SK-N-SH (cell line): Measurements from ENCODE around the gene CEP89. TPM values are rescaled to one million over a fixed set of nuclear protein-coding genes. Genes with fewer than 3 reads are reported as not detected.

ENCODE experiments used
- CTCF ChIA-PET: fragments of 300-600, 350-600 bp; formaldehyde crosslinking; extraction: SDS; loops from one replicate; lab custom pipeline; 2021; lab: Yijun Ruan, JAX
- POLR2A ChIA-PET: fragments of 350-600 bp; sonication (Branson Sonifier 250); formaldehyde crosslinking; extraction: SDS; loops from one replicate; lab custom pipeline; 2020; ENCODE audit warnings: antibody characterized with exemption, inconsistent platforms; lab: Yijun Ruan, JAX
- DNase-seq: peaks from one replicate; pipeline ENCODE4 v3.0.0; 2012
- H2AFZ ChIP-seq: fragments of 200-600 bp; sonication (generic); 2 replicates; pipeline ENCODE4 v1.8.1; 2016; ENCODE audit warnings: antibody characterized with exemption, mild to moderate bottlenecking, low read depth
- H3F3A ChIP-seq: fragments of 200-600 bp; sonication (generic); replicated peaks from 2 replicates; pipeline ENCODE3; 2016; ENCODE audit warnings: antibody characterized with exemption, mild to moderate bottlenecking; ENCODE audit not compliant: insufficient read depth
- H3K27ac ChIP-seq, 2 experiments: fragments of 200-500 bp in 1 of 2; fragments of 200-600 bp in 1 of 2; sonication (Bioruptor generic) in 1 of 2; sonication (generic), shearing (Covaris generic) in 1 of 2; 2 replicates each; pipeline versions ENCODE4 v1.5.1 to v1.6.1; 2014 to 2016; ENCODE audit warnings: low read depth in 2 of 2, inconsistent platforms in 1 of 2, low read length in 1 of 2, mild to moderate bottlenecking in 1 of 2, mixed read lengths in 1 of 2
- H3K27me3 ChIP-seq: fragments of 200-600 bp; sonication (generic), shearing (Covaris generic); 2 replicates; pipeline ENCODE4 v1.6.1; 2016; ENCODE audit warnings: mixed run types; ENCODE audit not compliant: insufficient read depth
- H3K36me3 ChIP-seq, 2 experiments: fragments of 200-500 bp in 1 of 2; fragments of 200-600 bp in 1 of 2; sonication (Bioruptor generic) in 1 of 2; sonication (generic) in 1 of 2; replicated peaks in 1 of 2; 2 replicates each; pipeline versions ENCODE3 to v1.5.1; 2014 to 2016; ENCODE audit warnings: low read length in 1 of 2, mild to moderate bottlenecking in 1 of 2; ENCODE audit not compliant: insufficient read depth in 2 of 2, control insufficient read depth in 1 of 2
- H3K4me1 ChIP-seq, 2 experiments: fragments of 200-500 bp in 1 of 2; fragments of 200-600 bp in 1 of 2; sonication (Bioruptor generic) in 1 of 2; sonication (generic), shearing (Covaris generic) in 1 of 2; 2 replicates each; pipeline versions ENCODE4 v1.5.1 to v1.6.1; 2014 to 2016; ENCODE audit warnings: low read depth in 1 of 2, low read length in 1 of 2, mixed run types in 1 of 2; ENCODE audit not compliant: insufficient read depth in 2 of 2, control insufficient read depth in 1 of 2
- H3K4me2 ChIP-seq: fragments of 200-600 bp; sonication (generic), shearing (Covaris generic); 2 replicates; pipeline ENCODE4 v1.6.1; 2017; ENCODE audit warnings: mixed run types
- H3K4me3 ChIP-seq, 2 experiments: fragments of 200-500 bp in 1 of 2; fragments of 200-600 bp in 1 of 2; sonication (Bioruptor generic) in 1 of 2; sonication (generic), shearing (Covaris generic) in 1 of 2; 2 replicates each; pipeline versions ENCODE4 v1.5.1 to v1.8.1; 2014 to 2016; ENCODE audit warnings: low read depth in 2 of 2, inconsistent platforms in 1 of 2, low read length in 1 of 2, mild to moderate bottlenecking in 1 of 2, mixed read lengths in 1 of 2, moderate library complexity in 1 of 2
- H3K79me2 ChIP-seq: fragments of 200-600 bp; sonication (generic); 2 replicates; pipeline ENCODE4 v1.8.1; 2017; ENCODE audit warnings: mild to moderate bottlenecking; ENCODE audit not compliant: insufficient read depth
- H3K9ac ChIP-seq: fragments of 200-600 bp; sonication (generic); 2 replicates; pipeline ENCODE4 v1.6.1; 2017; ENCODE audit warnings: mixed run types
- H3K9me2 ChIP-seq: fragments of 200-600 bp; sonication (generic); 2 replicates; pipeline ENCODE4 v1.6.1; 2017; ENCODE audit warnings: mixed run types
- H3K9me3 ChIP-seq: fragments of 200-600 bp; sonication (generic); 2 replicates; pipeline ENCODE4 v1.6.1; 2017; ENCODE audit warnings: mixed run types, mild to moderate bottlenecking, moderate library complexity
- H4K20me1 ChIP-seq: fragments of 200-600 bp; sonication (generic); 2 replicates; pipeline ENCODE4 v1.6.1; 2017; ENCODE audit warnings: mild to moderate bottlenecking, mixed run types; ENCODE audit not compliant: insufficient read depth
- GABPA ChIP-seq: IDR thresholded peaks from 2 replicates; pipeline ENCODE4 v1.4.0; 2012; ENCODE audit warnings: low read depth, mild to moderate bottlenecking
- MXI1 ChIP-seq: IDR thresholded peaks from 2 replicates; pipeline ENCODE4 v1.6.1; 2012; ENCODE audit warnings: mild to moderate bottlenecking, low read depth, low read length, improper control_type of control experiment
- POLR2AphosphoS5 ChIP-seq: IDR thresholded peaks from 2 replicates; pipeline ENCODE4 v1.6.1; 2012; ENCODE audit warnings: low read depth, low read length
- RAD21 ChIP-seq: IDR thresholded peaks from 2 replicates; pipeline ENCODE4 v1.6.1; 2012; ENCODE audit warnings: mild to moderate bottlenecking, low read length
- RCOR1 ChIP-seq: fragments of 150-350 bp; IDR thresholded peaks from 2 replicates; pipeline ENCODE4 v1.6.1; 2017; ENCODE audit warnings: antibody characterized with exemption, low read length
- SMC3 ChIP-seq: IDR thresholded peaks from 2 replicates; pipeline ENCODE4 v1.6.1; 2012; ENCODE audit warnings: low read depth, low read length, improper control_type of control experiment
- TEAD4 ChIP-seq: IDR thresholded peaks from 2 replicates; pipeline ENCODE4 v1.4.0; 2012; ENCODE audit warnings: mild to moderate bottlenecking, borderline replicate concordance; ENCODE audit not compliant: insufficient read depth
- YY1 ChIP-seq: IDR thresholded peaks from 2 replicates; pipeline ENCODE4 v1.4.0; 2012; ENCODE audit warnings: low read depth, mild to moderate bottlenecking
- WGBS: methylation state at CpG from one replicate; pipeline ENCODE4 v1.1.6; 2017; ENCODE audit warnings: low lambda C conversion rate; 5-methylcytosine and 5-hydroxymethylcytosine counted together
- polyA plus RNA-seq, 3 experiments: library from polyadenylated mRNA; depleted of rRNA; stranded (reverse); fragments of >200 nt; gene quantifications; 2 replicates each; pipeline ENCODE4 v1.2.3, GENCODE V29; 2012
- TF ChIP-seq, protein P1 (sequence below): fragments of 200-600 bp; sonication (generic); IDR thresholded peaks from 2 replicates; pipeline ENCODE4 v1.6.1; 2017; ENCODE audit warnings: antibody characterized with exemption, mild to moderate bottlenecking, moderate library complexity
- TF ChIP-seq, protein P2 (sequence below): IDR thresholded peaks from 2 replicates; pipeline ENCODE4 v1.4.0; 2012; ENCODE audit warnings: low read depth
- TF ChIP-seq, protein P3 (sequence below): fragments of 150-350 bp; IDR thresholded peaks from 2 replicates; pipeline ENCODE4 v1.6.1; 2017; ENCODE audit warnings: antibody characterized with exemption, low read length, low read depth, borderline replicate concordance

Gene CEP89
- polyA plus RNA-seq, 1 of the 3 experiments (the other 2 are of a cell fraction), result 16.4 TPM

DNA sequence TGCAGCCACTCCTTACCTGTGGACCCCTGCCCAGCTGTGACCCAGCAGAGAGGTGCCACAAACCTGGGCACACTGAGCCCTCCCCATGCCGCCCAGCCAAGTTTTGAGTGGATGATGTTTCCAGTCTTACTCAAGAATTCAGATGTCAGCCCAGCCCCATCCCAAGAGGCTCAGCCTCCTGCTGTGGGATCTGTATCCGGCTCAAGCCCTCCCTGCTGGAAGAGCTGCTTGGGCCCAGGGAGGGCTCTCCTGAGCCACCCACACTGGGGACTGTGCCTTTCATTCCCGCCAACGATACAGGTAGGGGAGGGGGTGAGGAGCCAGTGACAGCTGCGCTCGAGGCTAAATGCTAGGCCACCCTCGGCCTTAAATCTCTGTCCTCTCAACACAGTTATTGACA, 96.3 kb downstream of the CEP89 start:
- Histone ChIP-seq H3K79me2 (no peaks in the 10 kb centered on the region), H3K4me3 (no peak overlapping the region), H3K9me2 (no peaks in the 10 kb centered on the region), H3F3A (no peaks in the 10 kb centered on the region), H3K9me3 (no peaks in the 10 kb centered on the region), H3K27me3 (no peaks in the 10 kb centered on the region), H3K36me3 (no peaks in the 10 kb centered on the region), H2AFZ (no peak overlapping the region), H3K4me1 (no peaks in the 10 kb centered on the region; a peak in 1 of 4 replicates), H3K27ac (no peak overlapping the region), H4K20me1 (no peaks in the 10 kb centered on the region), H3K4me2 (no peak overlapping the region), H3K9ac (no peak overlapping the region)
- TF ChIP-seq SMC3 (no peak), GABPA (no peak), MXI1 (no peak), YY1 (no peak), TEAD4 (no peak), POLR2AphosphoS5 (no peak)
- no peak for DNase-seq
- 85% methylated on average over 6 of the region's 7 CpGs for WGBS
- CTCF ChIA-PET, result no interaction called here
- POLR2A ChIA-PET, result no interaction called here

DNA sequence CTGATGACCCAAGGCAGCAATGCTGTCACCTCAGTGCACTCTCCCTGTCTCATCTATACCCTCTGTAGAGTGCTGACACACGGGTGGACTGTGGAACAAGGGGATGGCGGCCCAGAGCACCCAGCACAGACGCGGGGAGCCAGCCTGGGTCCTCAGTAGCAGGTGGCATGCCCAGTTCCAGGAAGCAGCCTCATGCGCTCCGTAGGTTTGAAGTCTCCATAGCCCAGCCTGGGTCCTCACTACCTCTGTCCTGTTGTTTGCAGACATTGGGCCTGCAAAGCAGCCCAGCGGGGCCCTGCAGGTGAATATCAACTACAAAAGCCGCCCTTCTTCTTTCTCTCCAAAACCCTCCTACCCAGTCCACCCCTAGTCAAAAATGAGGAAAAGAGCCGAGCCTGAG, 97.2 kb downstream of the CEP89 start:
- H3K36me3 ChIP-seq, result no peaks in the 10 kb centered on the region

More for the DNA sequence above, 97.2 kb downstream of the CEP89 start:
- WGBS, result 64% methylated on average over 5 of the region's 9 CpGs
- Histone ChIP-seq H3F3A (no peaks in the 10 kb centered on the region), H3K9ac (no peak overlapping the region), H2AFZ (no peak overlapping the region), H3K79me2 (no peaks in the 10 kb centered on the region), H3K4me3 (no peak overlapping the region), H3K4me2 (no peak overlapping the region), H3K9me2 (no peaks in the 10 kb centered on the region), H3K9me3 (no peaks in the 10 kb centered on the region), H3K4me1 (peaks cover 0 to 5% of the 10 kb centered on the region in 2 experiments; a peak in 1 of 4 replicates), H3K27me3 (no peaks in the 10 kb centered on the region)
- no peak for DNase-seq
- CTCF ChIA-PET, result no interaction called here
- TF ChIP-seq, protein P1, sequence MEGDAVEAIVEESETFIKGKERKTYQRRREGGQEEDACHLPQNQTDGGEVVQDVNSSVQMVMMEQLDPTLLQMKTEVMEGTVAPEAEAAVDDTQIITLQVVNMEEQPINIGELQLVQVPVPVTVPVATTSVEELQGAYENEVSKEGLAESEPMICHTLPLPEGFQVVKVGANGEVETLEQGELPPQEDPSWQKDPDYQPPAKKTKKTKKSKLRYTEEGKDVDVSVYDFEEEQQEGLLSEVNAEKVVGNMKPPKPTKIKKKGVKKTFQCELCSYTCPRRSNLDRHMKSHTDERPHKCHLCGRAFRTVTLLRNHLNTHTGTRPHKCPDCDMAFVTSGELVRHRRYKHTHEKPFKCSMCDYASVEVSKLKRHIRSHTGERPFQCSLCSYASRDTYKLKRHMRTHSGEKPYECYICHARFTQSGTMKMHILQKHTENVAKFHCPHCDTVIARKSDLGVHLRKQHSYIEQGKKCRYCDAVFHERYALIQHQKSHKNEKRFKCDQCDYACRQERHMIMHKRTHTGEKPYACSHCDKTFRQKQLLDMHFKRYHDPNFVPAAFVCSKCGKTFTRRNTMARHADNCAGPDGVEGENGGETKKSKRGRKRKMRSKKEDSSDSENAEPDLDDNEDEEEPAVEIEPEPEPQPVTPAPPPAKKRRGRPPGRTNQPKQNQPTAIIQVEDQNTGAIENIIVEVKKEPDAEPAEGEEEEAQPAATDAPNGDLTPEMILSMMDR, result no peak
- TF ChIP-seq RCOR1, result no peak
- TF ChIP-seq, protein P2, sequence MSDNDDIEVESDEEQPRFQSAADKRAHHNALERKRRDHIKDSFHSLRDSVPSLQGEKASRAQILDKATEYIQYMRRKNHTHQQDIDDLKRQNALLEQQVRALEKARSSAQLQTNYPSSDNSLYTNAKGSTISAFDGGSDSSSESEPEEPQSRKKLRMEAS, result no peak
- TF ChIP-seq RAD21, result no peak
- TF ChIP-seq POLR2AphosphoS5, result no peak
- TF ChIP-seq, protein P3, sequence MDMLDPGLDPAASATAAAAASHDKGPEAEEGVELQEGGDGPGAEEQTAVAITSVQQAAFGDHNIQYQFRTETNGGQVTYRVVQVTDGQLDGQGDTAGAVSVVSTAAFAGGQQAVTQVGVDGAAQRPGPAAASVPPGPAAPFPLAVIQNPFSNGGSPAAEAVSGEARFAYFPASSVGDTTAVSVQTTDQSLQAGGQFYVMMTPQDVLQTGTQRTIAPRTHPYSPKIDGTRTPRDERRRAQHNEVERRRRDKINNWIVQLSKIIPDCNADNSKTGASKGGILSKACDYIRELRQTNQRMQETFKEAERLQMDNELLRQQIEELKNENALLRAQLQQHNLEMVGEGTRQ, result no peak
- TF ChIP-seq, all 33 proteins: peak for 0
- Histone ChIP-seq H4K20me1 (no peaks in the 10 kb centered on the region), H3K27ac (no peak overlapping the region)
- POLR2A ChIA-PET, result no interaction called here
